ENCODE data around the gene MAPKAPK3. TPM values are rescaled to one million over a fixed set of nuclear protein-coding genes. Genes with fewer than 3 reads are reported as not detected.
"Not testable (repeated sequence)": the region's sequence is repeated elsewhere in the genome, so short reads cannot be mapped to it uniquely, and the experiment has no call there.

MAPKAPK3 gene
- total RNA-seq, 1 donor from 2014 or later = 8.2 TPM

DNA sequence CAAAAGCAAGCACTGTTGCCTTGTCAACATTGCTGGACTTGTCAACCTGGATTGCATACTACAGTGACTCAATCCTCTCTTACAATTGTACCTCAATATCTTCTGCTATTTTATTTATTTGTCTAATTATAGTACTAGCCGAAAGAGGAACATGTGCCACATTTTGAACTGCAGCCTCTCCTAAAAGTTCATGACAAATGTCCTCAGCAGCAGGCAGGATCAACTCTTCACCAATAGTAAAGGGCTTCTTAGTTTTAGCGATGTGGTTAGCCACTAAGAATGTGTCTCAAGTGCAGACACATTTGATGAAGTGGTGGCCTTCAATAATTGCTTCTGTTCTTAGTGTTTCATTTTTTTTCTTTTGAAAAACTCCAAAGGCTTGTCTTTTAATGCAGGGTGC is 71.0 kb downstream of the MAPKAPK3 start:
- no peak for DNase-seq (ENCODE audit: low read depth in 2 of 2)

DNA sequence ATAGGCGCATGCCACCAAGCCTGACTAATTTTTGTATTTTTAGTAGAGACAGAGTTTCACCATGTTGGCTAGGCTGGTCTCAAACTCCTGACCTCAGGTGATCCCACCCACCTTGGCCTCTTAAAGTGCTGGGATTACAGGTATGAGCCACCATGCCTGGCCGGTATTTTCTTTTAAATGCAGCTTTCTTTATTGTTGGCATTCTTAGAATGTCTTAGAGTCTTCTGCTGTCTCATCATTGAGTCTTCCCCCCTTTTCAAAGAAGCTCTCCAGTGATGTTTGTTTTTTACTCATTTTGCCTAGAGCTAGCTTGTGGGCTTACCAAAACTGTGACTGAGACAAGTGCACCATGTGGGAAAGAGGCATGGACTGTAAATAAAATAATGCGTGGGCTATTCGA is 71.7 kb downstream of the MAPKAPK3 start:
- not testable (repeated sequence) for DNase-seq (ENCODE audit: low read depth in 2 of 2)

DNA sequence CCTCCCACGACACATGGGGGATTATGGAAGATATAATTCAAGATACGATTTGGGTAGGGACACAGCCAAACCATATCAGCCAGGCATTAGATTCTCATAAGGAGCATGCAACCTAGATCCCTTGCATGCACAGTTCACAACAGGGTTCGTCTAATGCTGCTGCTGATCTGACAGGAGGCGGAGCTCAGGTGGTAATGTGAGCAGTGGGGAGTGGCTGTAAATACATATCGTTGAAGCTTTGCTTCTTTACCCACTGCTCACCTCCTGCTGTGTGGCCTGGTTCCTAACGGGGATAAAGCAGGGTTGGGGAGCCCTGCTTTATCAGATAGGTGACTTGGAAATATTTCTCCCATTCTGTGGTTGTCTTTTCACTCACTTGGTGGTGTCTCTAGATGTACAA is 72.6 kb downstream of the MAPKAPK3 start:
- no peak for DNase-seq (ENCODE audit: low read depth in 2 of 2)

DNA sequence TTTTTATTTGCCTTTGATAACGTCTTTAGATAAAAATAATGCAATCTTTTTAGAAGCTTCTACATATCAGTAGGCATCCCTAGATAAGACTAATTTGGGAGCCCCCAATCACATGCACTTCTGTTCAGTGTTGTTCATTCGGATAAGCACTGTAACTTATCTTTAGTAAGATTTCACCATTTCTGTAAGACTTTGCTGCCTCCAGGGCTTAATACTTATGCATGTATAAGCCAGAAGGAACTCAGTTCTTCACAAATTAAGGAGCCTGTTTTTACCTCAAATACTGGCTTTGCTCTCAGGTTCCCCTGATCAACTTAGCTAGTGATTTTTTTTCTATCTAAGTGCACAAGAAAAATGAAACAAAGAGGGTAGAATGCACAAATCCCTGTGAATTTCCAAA is 78.1 kb downstream of the MAPKAPK3 start:
- no peak for DNase-seq (ENCODE audit: low read depth in 2 of 2)

DNA sequence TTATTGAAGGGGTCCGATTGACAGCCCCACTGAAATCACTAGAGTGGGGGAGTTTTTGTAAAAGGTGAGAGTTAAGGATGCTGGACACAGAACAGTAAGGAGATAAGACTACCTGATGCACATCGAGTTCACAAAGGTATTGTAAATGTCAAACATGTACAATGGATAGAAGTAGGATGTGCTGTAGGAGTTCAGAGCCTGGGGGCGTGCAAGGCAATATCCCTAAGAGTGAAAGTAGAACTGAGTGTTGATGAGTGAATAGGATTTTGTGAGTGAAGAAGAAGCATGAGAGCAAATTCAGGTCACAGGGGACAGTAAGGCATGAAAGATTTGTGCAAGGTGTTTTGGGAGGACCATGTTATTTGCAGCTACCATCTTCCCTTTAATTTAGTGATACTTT is 79.3 kb downstream of the MAPKAPK3 start:
- DNase-seq (ENCODE audit: low read depth in 2 of 2) = no peak

DNA sequence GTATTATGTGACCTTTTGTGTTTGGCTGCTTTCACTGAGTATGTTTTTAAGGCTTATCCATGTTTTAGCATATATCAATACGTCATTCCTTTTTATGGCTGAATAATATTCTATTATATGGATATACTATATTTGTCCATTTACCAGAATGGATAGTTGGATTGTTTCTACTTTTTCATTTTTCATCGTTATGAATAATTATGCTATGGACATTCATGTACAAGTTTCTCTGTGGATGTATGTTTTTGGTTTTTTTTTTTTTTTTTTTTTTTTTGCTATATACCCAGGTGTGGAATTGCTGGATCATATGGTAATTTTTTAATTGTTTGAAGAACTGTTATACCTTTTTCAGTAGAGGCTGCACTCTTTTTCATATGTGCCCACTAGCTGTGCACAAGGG is 81.3 kb downstream of the MAPKAPK3 start:
- DNase-seq (ENCODE audit: low read depth in 2 of 2) = no peak

Other genes with a start within 250 kb of the MAPKAPK3 start
- under 0.01 TPM in 2 replicates for gene CACNA2D2, start 113.5 kb upstream of the MAPKAPK3 start, total RNA-seq
- gene C3orf18, start 49.4 kb upstream of the MAPKAPK3 start, total RNA-seq = 1.5 and 1.9 TPM in 2 replicates
- 4.0 and 4.8 TPM in 2 replicates for gene HEMK1, start 47.6 kb upstream of the MAPKAPK3 start, total RNA-seq
- gene CISH, start 5.4 kb upstream of the MAPKAPK3 start, total RNA-seq = 0.13 and 0.38 TPM in 2 replicates
- under 0.01 TPM in 1 of 2 replicates, not detected in the other for gene DOCK3, start 57.8 kb downstream of the MAPKAPK3 start, total RNA-seq

All from dermis microvascular lymphatic vessel endothelial cell (primary cell).